Thoracic aorta (tissue), 2 donors: ENCODE measurements around the gene SLFN5. TPM values are rescaled to one million over a fixed set of nuclear protein-coding genes. Genes with fewer than 3 reads are reported as not detected.
"Not testable (repeated sequence)": the region's sequence is repeated elsewhere in the genome, so short reads cannot be mapped to it uniquely, and the experiment has no call there.

ENCODE experiments used
- ATAC-seq: fragments of 150-250 bp; one replicate; pipeline ENCODE4 v1.8.0; 2017; ENCODE audit warnings: low read depth; ENCODE audit not compliant: insufficient number of reproducible peaks, low FRiP score
- DNase-seq: peaks from one replicate; pipeline ENCODE4 v3.0.0-alpha.2; 2020; ENCODE audit warnings: low spot score
- H3K27ac ChIP-seq, 2 donors: fragments of 200-600 bp; sonication (generic); 1 replicate in 1 of 2; 2 replicates in 1 of 2; pipeline ENCODE4 v1.5.1; 2016; ENCODE audit warnings: mild to moderate bottlenecking in 2 of 2, moderate library complexity in 2 of 2
- H3K27me3 ChIP-seq: fragments of 200-600 bp; sonication (generic); replicated peaks from 2 replicates; pipeline ENCODE4 v1.6.0; 2016; ENCODE audit warnings: mild to moderate bottlenecking; ENCODE audit not compliant: insufficient read depth
- H3K36me3 ChIP-seq: fragments of 200-600 bp; sonication (generic); one replicate; pipeline ENCODE4 v1.5.1; 2016
- H3K4me1 ChIP-seq, 2 donors: fragments of 200-600 bp; sonication (generic); 1 replicate in 1 of 2; 2 replicates in 1 of 2; pipeline versions ENCODE4 v1.5.1 to v1.6.0; 2016; ENCODE audit warnings: low read depth in 2 of 2, mild to moderate bottlenecking in 1 of 2; ENCODE audit not compliant: control insufficient read depth in 1 of 2
- H3K4me3 ChIP-seq: fragments of 200-600 bp; sonication (generic); 2 replicates; pipeline ENCODE4 v1.5.1; 2016; ENCODE audit warnings: mild to moderate bottlenecking
- H3K9me3 ChIP-seq: fragments of 200-600 bp; sonication (generic); 2 replicates; pipeline ENCODE4 v1.5.1; 2016
- total RNA-seq, 2 donors: library from RNA; depleted of rRNA; stranded (reverse); fragments of >200 nt; gene quantifications; one replicate each; pipeline versions ENCODE4 v1.1.0 to v1.2.3, GENCODE V29; 2016
- TF ChIP-seq, protein P1 (sequence below): fragments of 200-600 bp; sonication (generic); IDR thresholded peaks from one replicate; pipeline ENCODE4 v1.5.1; 2019; ENCODE audit warnings: antibody characterized with exemption

Gene SLFN5
- total RNA-seq, 2 donors from 2014 or later = 19.0 to 23.8 TPM

DNA sequence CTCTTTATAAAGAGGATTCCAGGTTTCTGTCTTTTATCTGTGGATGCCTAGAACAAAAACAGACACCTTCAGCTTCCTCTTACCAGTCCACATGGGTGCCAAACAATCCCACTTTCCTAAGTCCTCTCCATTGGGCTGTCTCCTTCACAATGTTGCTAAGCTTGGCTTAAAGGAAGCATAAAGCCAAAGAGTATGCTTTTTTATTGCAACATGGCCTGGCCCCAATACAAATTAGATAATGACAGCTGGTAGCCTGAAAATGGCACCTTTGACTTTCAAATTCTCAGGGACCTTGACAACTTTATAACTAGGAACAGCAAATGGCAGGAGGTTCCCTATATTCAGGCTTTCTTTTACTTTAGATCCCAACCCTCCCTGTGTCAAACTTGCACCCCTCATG lies 55.8 kb downstream of the SLFN5 start:
- Histone ChIP-seq H3K27me3 (no peaks in the 10 kb centered on the region), H3K27ac (no peak overlapping the region), H3K4me3 (no peak overlapping the region), H3K4me1 (no peaks in the 10 kb centered on the region), H3K9me3 (peaks cover 7% of the 10 kb centered on the region), H3K36me3 (no peaks in the 10 kb centered on the region)
- DNase-seq (no peak), ATAC-seq (no peak)
- TF ChIP-seq, protein P1, sequence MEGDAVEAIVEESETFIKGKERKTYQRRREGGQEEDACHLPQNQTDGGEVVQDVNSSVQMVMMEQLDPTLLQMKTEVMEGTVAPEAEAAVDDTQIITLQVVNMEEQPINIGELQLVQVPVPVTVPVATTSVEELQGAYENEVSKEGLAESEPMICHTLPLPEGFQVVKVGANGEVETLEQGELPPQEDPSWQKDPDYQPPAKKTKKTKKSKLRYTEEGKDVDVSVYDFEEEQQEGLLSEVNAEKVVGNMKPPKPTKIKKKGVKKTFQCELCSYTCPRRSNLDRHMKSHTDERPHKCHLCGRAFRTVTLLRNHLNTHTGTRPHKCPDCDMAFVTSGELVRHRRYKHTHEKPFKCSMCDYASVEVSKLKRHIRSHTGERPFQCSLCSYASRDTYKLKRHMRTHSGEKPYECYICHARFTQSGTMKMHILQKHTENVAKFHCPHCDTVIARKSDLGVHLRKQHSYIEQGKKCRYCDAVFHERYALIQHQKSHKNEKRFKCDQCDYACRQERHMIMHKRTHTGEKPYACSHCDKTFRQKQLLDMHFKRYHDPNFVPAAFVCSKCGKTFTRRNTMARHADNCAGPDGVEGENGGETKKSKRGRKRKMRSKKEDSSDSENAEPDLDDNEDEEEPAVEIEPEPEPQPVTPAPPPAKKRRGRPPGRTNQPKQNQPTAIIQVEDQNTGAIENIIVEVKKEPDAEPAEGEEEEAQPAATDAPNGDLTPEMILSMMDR = no peak

DNA sequence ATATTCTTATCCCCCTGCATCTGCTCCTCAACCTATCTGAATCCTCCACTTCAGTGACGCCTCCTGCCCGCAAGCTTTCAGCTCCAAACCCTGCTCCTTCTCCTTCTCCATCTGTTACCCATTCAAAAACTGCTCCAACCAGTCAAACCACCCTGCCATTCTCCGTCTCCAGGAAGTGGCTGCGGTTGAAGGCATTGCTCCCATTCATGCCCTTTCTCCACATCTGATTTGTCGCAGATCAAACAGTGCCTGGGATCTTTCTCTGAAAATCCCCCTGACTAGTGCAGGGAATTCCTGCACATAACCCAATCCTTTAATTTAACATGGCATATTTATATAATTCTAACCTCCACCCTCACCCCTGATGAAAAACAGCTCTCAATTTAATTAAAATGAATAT lies 56.3 kb downstream of the SLFN5 start:
- DNase-seq = no peak
- TF ChIP-seq, protein P1 = no peak
- H3K9me3 ChIP-seq = peaks cover 7% of the 10 kb centered on the region
- no peaks in the 10 kb centered on the region for H3K4me1 ChIP-seq
- H3K27me3 ChIP-seq = no peaks in the 10 kb centered on the region
- H3K36me3 ChIP-seq = no peaks in the 10 kb centered on the region
- H3K4me3 ChIP-seq = no peak overlapping the region
- H3K27ac ChIP-seq = no peak overlapping the region
- no peak for ATAC-seq

DNA sequence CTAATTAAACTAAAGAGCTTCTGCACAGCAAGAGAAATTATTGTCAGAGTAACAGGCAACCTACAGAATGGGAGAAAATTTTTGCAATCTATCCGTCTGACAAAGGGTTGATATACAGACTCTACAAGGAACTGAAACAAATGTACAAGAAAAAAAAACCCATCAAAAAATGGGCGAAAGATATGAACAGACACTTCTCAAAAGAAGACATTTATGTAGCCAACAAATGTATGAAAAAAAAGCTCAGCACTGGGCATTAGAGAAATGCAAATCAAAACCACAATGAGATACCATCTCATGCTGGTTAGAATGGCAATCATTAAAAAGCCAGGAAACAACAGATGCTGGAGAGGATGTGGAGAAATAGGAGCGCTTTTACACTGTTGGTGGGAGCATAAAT lies 66.5 kb downstream of the SLFN5 start:
- not testable (repeated sequence) for H3K4me3 ChIP-seq, H3K27ac ChIP-seq, H3K27me3 ChIP-seq, DNase-seq, ATAC-seq, H3K36me3 ChIP-seq, H3K9me3 ChIP-seq
- H3K4me1 ChIP-seq = peaks cover 5 to 16% of the 10 kb centered on the region in 2 donors

DNA sequence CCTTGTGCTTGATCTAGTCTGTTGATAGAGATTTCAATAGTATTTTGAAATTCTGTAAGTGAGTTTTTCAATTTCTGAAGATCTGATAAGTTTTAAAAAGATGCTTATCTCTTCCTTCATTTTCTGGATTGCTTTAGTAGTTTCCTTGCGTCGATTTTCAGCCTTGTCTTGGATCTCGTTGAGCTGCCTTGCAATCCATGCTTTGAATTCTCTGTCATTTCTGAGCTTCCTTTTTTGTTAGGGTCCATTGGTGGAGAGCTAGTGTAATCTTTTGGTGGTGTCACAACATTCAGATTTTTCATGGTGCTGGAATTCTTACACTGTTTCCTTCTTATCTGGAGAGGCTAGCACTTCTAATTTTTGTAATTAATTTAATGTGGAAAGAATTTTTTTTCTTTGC lies 69.5 kb downstream of the SLFN5 start:
- TF ChIP-seq, protein P1 = no peak
- DNase-seq = no peak
- Histone ChIP-seq H3K36me3 (no peaks in the 10 kb centered on the region), H3K27me3 (no peaks in the 10 kb centered on the region), H3K9me3 (no peaks in the 10 kb centered on the region), H3K4me3 (no peak overlapping the region), H3K27ac (no peak overlapping the region), H3K4me1 (peaks cover 11 to 26% of the 10 kb centered on the region in 2 donors)
- no peak for ATAC-seq

DNA sequence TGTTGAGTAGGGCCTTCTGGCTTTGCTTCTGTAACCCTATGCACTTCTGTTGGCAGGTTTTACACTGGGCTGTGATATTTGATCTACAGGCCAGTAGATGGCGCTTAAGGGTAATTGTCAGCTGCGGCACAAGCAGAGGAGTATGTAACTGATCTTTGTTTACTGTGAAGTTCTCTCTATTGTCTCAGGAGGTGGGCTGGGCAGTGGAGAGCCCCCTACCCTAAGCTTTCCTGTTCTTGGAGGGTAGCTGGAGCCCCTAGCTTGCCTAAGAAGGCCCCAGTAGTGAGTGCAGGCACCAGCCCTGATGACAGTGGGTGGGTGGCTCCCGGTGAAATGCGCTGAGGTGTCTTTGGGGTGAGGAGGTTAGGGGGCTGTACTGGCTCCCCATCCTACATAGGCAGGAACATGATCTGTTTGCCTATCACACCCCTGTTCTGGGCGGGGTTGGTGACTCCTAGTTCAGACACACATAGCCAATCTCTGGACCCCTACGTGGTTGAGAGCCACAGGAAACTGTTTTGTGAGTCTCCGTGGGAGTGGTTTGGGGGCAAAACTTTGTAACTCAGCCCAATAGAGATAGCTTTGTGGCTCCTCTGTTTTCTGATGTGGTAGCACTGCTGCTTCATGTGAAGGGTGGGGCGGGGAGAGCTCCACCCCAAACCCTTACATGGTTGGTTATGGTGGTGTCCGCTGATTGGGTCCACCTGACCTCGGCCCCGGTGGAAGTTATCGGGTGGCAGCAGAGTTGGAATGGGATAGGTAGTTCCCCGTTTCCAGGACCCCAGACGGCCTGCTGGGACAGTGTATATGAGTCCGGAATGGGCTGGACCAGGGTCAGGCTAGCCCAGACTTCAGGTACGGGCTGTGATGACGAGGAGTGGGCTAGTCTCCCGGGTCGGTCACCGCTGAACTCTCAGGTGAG lies 70.2 kb downstream of the SLFN5 start:
- DNase-seq (no peak), ATAC-seq (peak; percentile 96)
- H3K9me3 ChIP-seq = no peaks in the 10 kb centered on the region
- peak overlapping the region in 1 of 2 donors; percentile 40 for H3K27ac ChIP-seq
- no peaks in the 10 kb centered on the region for H3K36me3 ChIP-seq
- peaks cover 11 to 26% of the 10 kb centered on the region in 2 donors for H3K4me1 ChIP-seq
- TF ChIP-seq, protein P1 = peak; percentile 68
- no peaks in the 10 kb centered on the region for H3K27me3 ChIP-seq
- peak overlapping the region; percentile 69 for H3K4me3 ChIP-seq
